Measurements from ENCODE around the gene TADA2A.
A peak's percentile ranks its signal among the peaks of the same experiment; 100 is the strongest.
"Not testable (repeated sequence)": the region's sequence is repeated elsewhere in the genome, so short reads cannot be mapped to it uniquely, and the experiment has no call there.

The TADA2A gene

GRCh38 chr17:37494401-37494831 lies 87.7 kb downstream of the TADA2A start:
- no peak for DNase-seq

- DNase-seq: no peak
Measured at GRCh38 chr17:37494971-37495370, 88.3 kb downstream of the TADA2A start.

- no peak for DNase-seq
Measured at GRCh38 chr17:37500378-37500777, 93.7 kb downstream of the TADA2A start.

- DNase-seq: no peak
Measured at GRCh38 chr17:37502009-37502936, 95.6 kb downstream of the TADA2A start.

GRCh38 chr17:37503148-37503547 lies 96.5 kb downstream of the TADA2A start:
- no peak for DNase-seq

- DNase-seq: no peak
Measured at GRCh38 chr17:37505333-37505732, 98.6 kb downstream of the TADA2A start.

GRCh38 chr17:37506678-37507077 lies 100.0 kb downstream of the TADA2A start:
- no peak for DNase-seq

- no peak for DNase-seq
Measured at GRCh38 chr17:37507111-37507510, 100.4 kb downstream of the TADA2A start.

GRCh38 chr17:37510056-37510455 lies 103.4 kb downstream of the TADA2A start:
- DNase-seq: no peak

GRCh38 chr17:37511642-37512041 lies 105.0 kb downstream of the TADA2A start:
- DNase-seq: not testable (repeated sequence)

- DNase-seq: no peak
Measured at GRCh38 chr17:37512442-37513068, 105.9 kb downstream of the TADA2A start.

- DNase-seq: no peak
Measured at GRCh38 chr17:37513711-37514110, 107.0 kb downstream of the TADA2A start.

- DNase-seq: peak; percentile 28
Measured at GRCh38 chr17:37516127-37516571, 109.5 kb downstream of the TADA2A start.

- no peak for DNase-seq
Measured at GRCh38 chr17:37517881-37518280, 111.2 kb downstream of the TADA2A start.

- DNase-seq: no peak
Measured at GRCh38 chr17:37518826-37519225, 112.1 kb downstream of the TADA2A start.

- DNase-seq: no peak
Measured at GRCh38 chr17:37519251-37519985, 112.7 kb downstream of the TADA2A start.

GRCh38 chr17:37520174-37520573 lies 113.5 kb downstream of the TADA2A start:
- no peak for DNase-seq

- no peak for DNase-seq
Measured at GRCh38 chr17:37521821-37522220, 115.1 kb downstream of the TADA2A start.

- DNase-seq: no peak
Measured at GRCh38 chr17:37523715-37524219, 117.1 kb downstream of the TADA2A start.

GRCh38 chr17:37527249-37527851 lies 120.7 kb downstream of the TADA2A start:
- peak; percentile 28 for DNase-seq

All from retina (tissue), 1 donor.